SU-DHL-6 (cell line): ENCODE measurements around the gene SPOCD1.

Experiments
- H2AFZ ChIP-seq: fragments of 200-600 bp; sonication (generic); 2 replicates; pipeline ENCODE4 v1.6.1; 2014; ENCODE audit warnings: low read depth, mild to moderate bottlenecking, moderate library complexity, mixed read lengths, antibody characterized with exemption, low read length; ENCODE audit not compliant: severe bottlenecking
- H3F3A ChIP-seq: fragments of 200-600 bp; shearing (Covaris generic); 2 replicates; pipeline ENCODE4 v1.6.0; 2016; ENCODE audit warnings: antibody characterized with exemption, mild to moderate bottlenecking; ENCODE audit not compliant: insufficient read depth
- H3K27ac ChIP-seq: fragments of 200-600 bp; sonication (generic); 2 replicates; pipeline ENCODE4 v1.5.1; 2016; ENCODE audit warnings: low read depth, mild to moderate bottlenecking, low read length, moderate library complexity, mixed read lengths
- H3K27me3 ChIP-seq: fragments of 200-600 bp; sonication (generic), shearing (Covaris generic); 2 replicates; pipeline ENCODE4 v1.6.0; 2014; ENCODE audit warnings: mild to moderate bottlenecking, low read length
- H3K36me3 ChIP-seq: fragments of 200-600 bp; sonication (generic); 2 replicates; pipeline ENCODE4 v1.6.1; 2014; ENCODE audit warnings: mild to moderate bottlenecking, low read length, mixed read lengths
- H3K4me2 ChIP-seq: fragments of 300-600, 200-600 bp; shearing (Covaris generic), sonication (generic); 2 replicates; pipeline ENCODE4 v1.6.0; 2014; ENCODE audit warnings: low read length, low read depth, mild to moderate bottlenecking; ENCODE audit not compliant: poor library complexity, severe bottlenecking
- H3K4me3 ChIP-seq: fragments of 200-600 bp; sonication (generic); 2 replicates; pipeline ENCODE4 v1.5.1; 2014; ENCODE audit warnings: antibody characterized with exemption, low read length, mild to moderate bottlenecking, mixed read lengths; ENCODE audit not compliant: insufficient read depth, poor library complexity, severe bottlenecking
- H3K79me2 ChIP-seq: fragments of 200-600 bp; sonication (generic); 2 replicates; pipeline ENCODE4 v1.6.1; 2014; ENCODE audit warnings: mild to moderate bottlenecking, low read length, moderate library complexity; ENCODE audit not compliant: insufficient read depth
- H3K9ac ChIP-seq: fragments of 200-600 bp; sonication (generic); 2 replicates; pipeline ENCODE4 v1.7.0; 2014; ENCODE audit warnings: mild to moderate bottlenecking, low read length
- H3K9me2 ChIP-seq: fragments of 200-600 bp; sonication (generic); replicated peaks from 2 replicates; pipeline ENCODE4 v1.6.1; 2014; ENCODE audit warnings: low read length; ENCODE audit not compliant: insufficient read depth
- H3K9me3 ChIP-seq: fragments of 200-600 bp; sonication (generic); 2 replicates; pipeline ENCODE4 v1.6.1; 2014; ENCODE audit warnings: low read length, mixed read lengths; ENCODE audit not compliant: insufficient read depth
- H4K20me1 ChIP-seq: fragments of 200-600 bp; sonication (generic); 2 replicates; pipeline ENCODE4 v1.6.1; 2014; ENCODE audit warnings: low read depth, mild to moderate bottlenecking, antibody characterized with exemption, low read length, moderate library complexity, mixed read lengths
- EZH2phosphoT487 ChIP-seq: fragments of 200-600 bp; sonication (generic), shearing (Covaris generic); conservative IDR thresholded peaks from 2 replicates; pipeline ENCODE4 v1.6.1; 2018; ENCODE audit warnings: mild to moderate bottlenecking, antibody characterized with exemption, low read length, moderate library complexity, mixed read lengths
- TF ChIP-seq, protein P1 (sequence below): fragments of 200-600 bp; sonication (generic); IDR thresholded peaks from one replicate; pipeline ENCODE4 v1.5.1; 2017; ENCODE audit warnings: antibody characterized with exemption, mild to moderate bottlenecking, low read length, moderate library complexity; ENCODE audit not compliant: insufficient read depth, poor library complexity, severe bottlenecking

The SPOCD1 gene

DNA sequence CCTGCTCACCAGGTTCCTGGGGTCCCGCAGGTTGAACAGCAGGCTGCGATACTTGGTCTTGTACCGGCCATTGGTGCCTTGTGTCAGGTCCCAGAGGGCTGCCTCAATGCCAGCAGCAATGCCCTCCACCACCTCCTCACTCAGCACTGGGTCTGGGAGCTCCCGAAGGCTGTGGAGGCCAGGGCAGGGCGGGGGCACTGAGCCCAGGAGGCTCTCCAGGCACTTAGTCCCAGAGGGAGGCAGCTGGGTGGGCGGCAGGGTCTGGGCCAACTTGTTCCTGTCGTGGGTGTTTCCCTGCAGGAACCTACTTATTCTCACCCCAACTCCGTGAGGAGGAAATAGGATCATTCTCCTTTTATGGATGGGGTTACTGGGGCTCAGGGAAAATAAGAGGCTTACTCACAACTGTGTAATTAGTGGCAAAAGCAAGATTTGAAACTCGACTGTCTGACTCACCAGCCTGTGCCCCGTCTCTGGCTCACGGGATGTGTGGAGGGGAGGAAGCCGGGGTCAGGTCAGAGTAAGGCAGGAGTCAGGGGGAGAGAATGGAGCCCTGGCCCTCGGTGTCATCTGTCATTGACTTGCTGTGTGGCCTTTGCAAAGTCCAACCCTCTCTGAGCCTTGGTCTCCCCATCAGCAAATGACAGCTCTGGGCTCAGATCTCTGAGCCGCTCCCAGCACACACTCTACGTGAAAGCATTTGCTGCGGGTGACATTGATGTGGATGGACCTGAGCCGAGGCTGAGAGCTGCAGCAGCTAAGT, 17.2 kb downstream of the SPOCD1 start:
- Histone ChIP-seq H3K27me3 (no peaks in the 10 kb centered on the region), H4K20me1 (no peaks in the 10 kb centered on the region), H3K36me3 (no peaks in the 10 kb centered on the region), H2AFZ (no peak overlapping the region), H3K9me2 (no peaks in the 10 kb centered on the region), H3K27ac (no peak overlapping the region), H3K79me2 (no peaks in the 10 kb centered on the region), H3F3A (no peaks in the 10 kb centered on the region), H3K9ac (no peak overlapping the region), H3K9me3 (no peaks in the 10 kb centered on the region), H3K4me2 (no peak overlapping the region), H3K4me3 (no peak overlapping the region)
- TF ChIP-seq, protein P1, sequence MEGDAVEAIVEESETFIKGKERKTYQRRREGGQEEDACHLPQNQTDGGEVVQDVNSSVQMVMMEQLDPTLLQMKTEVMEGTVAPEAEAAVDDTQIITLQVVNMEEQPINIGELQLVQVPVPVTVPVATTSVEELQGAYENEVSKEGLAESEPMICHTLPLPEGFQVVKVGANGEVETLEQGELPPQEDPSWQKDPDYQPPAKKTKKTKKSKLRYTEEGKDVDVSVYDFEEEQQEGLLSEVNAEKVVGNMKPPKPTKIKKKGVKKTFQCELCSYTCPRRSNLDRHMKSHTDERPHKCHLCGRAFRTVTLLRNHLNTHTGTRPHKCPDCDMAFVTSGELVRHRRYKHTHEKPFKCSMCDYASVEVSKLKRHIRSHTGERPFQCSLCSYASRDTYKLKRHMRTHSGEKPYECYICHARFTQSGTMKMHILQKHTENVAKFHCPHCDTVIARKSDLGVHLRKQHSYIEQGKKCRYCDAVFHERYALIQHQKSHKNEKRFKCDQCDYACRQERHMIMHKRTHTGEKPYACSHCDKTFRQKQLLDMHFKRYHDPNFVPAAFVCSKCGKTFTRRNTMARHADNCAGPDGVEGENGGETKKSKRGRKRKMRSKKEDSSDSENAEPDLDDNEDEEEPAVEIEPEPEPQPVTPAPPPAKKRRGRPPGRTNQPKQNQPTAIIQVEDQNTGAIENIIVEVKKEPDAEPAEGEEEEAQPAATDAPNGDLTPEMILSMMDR = no peak
- no peak for TF ChIP-seq EZH2phosphoT487

DNA sequence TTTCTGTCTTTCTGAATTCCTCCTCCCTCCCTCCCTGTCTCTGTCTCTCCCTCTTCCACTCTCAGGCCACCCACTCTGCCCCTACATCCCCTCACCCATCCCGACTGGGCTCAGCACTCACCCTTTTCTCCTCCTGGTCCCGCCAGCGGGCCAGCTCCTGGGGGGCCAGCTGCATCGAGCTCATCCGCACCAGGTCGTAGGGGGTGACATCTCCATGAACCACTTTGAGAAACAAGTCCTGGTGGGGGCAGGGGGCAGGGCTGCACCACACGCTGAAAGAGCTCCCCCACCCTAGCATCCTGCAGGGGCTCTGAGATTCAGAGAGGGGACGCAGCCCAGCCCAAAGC, 17.8 kb downstream of the SPOCD1 start:
- no peaks in the 10 kb centered on the region for H3K9me2 ChIP-seq
- no peak overlapping the region for H3K4me2 ChIP-seq
- H4K20me1 ChIP-seq = no peaks in the 10 kb centered on the region
- TF ChIP-seq, protein P1 = no peak
- no peak for TF ChIP-seq EZH2phosphoT487
- H3F3A ChIP-seq = no peaks in the 10 kb centered on the region
- H3K27me3 ChIP-seq = no peaks in the 10 kb centered on the region
- H3K4me3 ChIP-seq = no peak overlapping the region
- no peak overlapping the region for H2AFZ ChIP-seq
- H3K79me2 ChIP-seq = no peaks in the 10 kb centered on the region
- H3K27ac ChIP-seq = no peak overlapping the region
- H3K9me3 ChIP-seq = no peaks in the 10 kb centered on the region
- no peaks in the 10 kb centered on the region for H3K36me3 ChIP-seq
- H3K9ac ChIP-seq = no peak overlapping the region

DNA sequence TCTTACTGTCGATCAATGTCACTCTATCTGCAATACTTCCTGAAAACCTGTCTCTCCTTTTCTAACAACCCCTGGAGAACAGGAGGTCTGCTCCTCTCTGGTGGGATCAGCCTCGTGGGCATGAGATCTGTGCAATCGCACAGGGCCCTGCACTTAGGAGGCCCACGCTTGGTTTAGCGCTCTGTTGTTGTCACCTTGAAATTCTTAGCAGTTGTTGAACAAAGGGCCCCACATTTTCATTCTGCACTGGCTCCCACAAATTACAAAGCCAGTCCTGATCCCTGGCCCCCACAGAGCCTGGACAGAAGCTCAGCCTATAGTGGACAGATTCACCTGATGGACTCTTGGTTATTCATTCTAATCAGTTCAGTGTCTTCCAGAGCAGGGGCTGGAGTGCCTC, 18.6 kb downstream of the SPOCD1 start:
- Histone ChIP-seq H2AFZ (no peak overlapping the region), H3K27me3 (no peaks in the 10 kb centered on the region), H4K20me1 (no peaks in the 10 kb centered on the region), H3K79me2 (no peaks in the 10 kb centered on the region), H3K9me3 (no peaks in the 10 kb centered on the region), H3K36me3 (no peaks in the 10 kb centered on the region), H3K9me2 (no peaks in the 10 kb centered on the region), H3K27ac (no peak overlapping the region), H3K4me3 (no peak overlapping the region), H3K4me2 (no peak overlapping the region), H3F3A (no peaks in the 10 kb centered on the region), H3K9ac (no peak overlapping the region)
- TF ChIP-seq, protein P1 = no peak
- no peak for TF ChIP-seq EZH2phosphoT487
